ENCODE data around the gene CCDC80. TPM values are rescaled to one million over a fixed set of nuclear protein-coding genes. Genes with fewer than 3 reads are reported as not detected.

The CCDC80 gene
- total and polyA plus RNA-seq, 7 donors, result 1.3 to 53.5 (median 12.2) TPM

DNA sequence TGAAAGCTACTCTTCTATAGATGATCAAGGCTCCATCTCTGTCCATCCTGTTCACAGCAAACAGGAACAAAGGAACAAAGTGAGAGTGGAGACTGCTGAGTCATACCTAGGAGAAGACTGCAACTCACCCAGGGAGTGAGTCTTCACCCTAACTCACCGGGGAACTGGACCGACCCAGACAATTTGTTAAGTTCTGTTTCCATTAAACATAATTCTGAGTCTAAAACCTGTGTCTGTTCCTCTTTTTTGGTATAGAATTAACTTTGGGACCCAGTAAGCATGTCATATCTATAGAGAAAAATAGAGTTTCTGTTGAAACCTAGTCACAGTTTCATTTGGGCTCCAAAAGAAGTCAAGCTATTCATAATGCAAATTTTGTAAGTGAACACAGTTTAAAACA, 21.6 kb downstream of the CCDC80 start:
- Histone ChIP-seq H3K27me3 (ENCODE audit: insufficient read depth in 3 of 3, low read length in 2 of 3) (no peaks in the 10 kb centered on the region), H3K36me3 (ENCODE audit: insufficient read depth in 1 of 2, low read depth in 1 of 2) (no peaks in the 10 kb centered on the region), H3K4me1 (no peaks in the 10 kb centered on the region), H3K9me3 (no peaks in the 10 kb centered on the region), H3K27ac (no peak overlapping the region), H3K4me3 (no peak overlapping the region)
- DNase-seq (no peak), ATAC-seq (no peak)
- TF ChIP-seq, protein P1, sequence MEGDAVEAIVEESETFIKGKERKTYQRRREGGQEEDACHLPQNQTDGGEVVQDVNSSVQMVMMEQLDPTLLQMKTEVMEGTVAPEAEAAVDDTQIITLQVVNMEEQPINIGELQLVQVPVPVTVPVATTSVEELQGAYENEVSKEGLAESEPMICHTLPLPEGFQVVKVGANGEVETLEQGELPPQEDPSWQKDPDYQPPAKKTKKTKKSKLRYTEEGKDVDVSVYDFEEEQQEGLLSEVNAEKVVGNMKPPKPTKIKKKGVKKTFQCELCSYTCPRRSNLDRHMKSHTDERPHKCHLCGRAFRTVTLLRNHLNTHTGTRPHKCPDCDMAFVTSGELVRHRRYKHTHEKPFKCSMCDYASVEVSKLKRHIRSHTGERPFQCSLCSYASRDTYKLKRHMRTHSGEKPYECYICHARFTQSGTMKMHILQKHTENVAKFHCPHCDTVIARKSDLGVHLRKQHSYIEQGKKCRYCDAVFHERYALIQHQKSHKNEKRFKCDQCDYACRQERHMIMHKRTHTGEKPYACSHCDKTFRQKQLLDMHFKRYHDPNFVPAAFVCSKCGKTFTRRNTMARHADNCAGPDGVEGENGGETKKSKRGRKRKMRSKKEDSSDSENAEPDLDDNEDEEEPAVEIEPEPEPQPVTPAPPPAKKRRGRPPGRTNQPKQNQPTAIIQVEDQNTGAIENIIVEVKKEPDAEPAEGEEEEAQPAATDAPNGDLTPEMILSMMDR (IDR thresholded peaks at IDR 0.05), result no peak
- WGBS, 3 donors, result 87 to 91% (median 90%) methylated on average over 2 of the region's 2 CpGs
- intact Hi-C loops (cut with DNase I), result no loop called here

DNA sequence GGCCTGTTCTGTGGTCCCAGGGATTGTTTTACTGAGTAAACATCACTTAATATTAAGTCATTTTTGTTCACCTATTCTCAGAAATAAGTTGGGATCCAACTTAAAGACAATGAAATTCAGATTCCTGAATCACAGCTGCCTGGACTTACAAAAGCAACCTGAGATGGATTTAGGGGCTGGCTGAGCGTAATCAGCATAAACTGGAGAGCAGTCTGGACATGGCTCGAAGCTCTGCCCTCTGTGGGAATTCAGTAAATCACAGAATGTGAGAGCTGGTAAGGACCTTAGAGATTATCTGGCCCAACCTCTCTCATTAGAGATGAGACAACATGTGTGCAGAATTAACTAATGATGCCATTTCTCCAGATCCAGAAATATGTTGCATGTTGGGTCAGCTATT, 23.7 kb downstream of the CCDC80 start:
- ATAC-seq, result no peak
- Histone ChIP-seq H3K27me3 (ENCODE audit: insufficient read depth in 3 of 3, low read length in 2 of 3) (no peaks in the 10 kb centered on the region), H3K36me3 (ENCODE audit: insufficient read depth in 1 of 2, low read depth in 1 of 2) (no peaks in the 10 kb centered on the region), H3K9me3 (no peaks in the 10 kb centered on the region), H3K4me3 (no peak overlapping the region), H3K27ac (no peak overlapping the region), H3K4me1 (peaks cover under 1% of the 10 kb centered on the region)
- TF ChIP-seq, protein P1 (IDR thresholded peaks at IDR 0.05), result no peak
- WGBS, 3 donors, result 69 to 91% (median 76%) methylated on average over 2 of the region's 2 CpGs
- DNase-seq, result no peak
- intact Hi-C loops (cut with DNase I), result no loop called here

DNA sequence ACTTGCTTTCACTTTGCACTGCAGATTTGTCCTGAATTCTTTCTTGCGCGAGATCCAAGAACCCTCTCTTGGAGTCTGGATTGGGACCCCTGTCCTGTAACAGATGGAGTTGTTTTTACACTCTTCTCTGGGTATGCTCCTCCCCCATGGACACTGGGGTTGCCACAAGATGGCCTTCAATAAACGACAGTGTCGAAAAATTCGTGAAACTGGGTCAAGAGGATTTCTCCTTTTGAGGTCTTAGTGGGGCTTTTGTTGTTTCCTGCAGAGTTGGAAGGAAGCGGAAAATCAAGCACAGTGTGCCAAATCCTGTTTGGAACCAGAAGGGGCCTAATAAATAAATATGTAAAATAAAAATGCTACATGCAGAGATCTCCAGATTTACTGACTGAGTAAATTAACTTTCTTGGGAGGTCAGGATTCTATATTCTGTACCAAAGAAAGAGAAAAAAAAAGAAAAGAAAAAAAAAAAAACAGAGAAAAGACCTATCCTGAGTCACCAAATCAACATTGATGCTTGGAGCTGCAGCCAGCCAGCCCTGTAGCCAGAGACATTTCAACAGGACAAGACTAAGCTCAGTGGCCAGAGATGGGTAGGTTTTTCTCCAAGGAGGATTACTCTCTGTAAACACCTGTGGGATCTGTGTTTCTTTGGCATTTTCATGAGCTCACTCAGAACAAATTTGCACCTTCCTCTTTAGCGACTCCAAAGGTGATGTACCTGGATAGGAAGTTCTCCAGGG, 24.8 kb downstream of the CCDC80 start:
- intact Hi-C loops (cut with DNase I), result no loop called here
- H3K36me3 ChIP-seq (ENCODE audit: insufficient read depth in 1 of 2, low read depth in 1 of 2), result no peaks in the 10 kb centered on the region
- ATAC-seq, result no peak
- no peaks in the 10 kb centered on the region for H3K27me3 ChIP-seq (ENCODE audit: insufficient read depth in 3 of 3, low read length in 2 of 3)
- WGBS, 3 donors, result 48 to 55% (median 48%) methylated on average over 7 of the region's 7 CpGs
- TF ChIP-seq, protein P1 (IDR thresholded peaks at IDR 0.05), result no peak
- H3K9me3 ChIP-seq, result no peaks in the 10 kb centered on the region
- DNase-seq, result no peak
- no peak overlapping the region for H3K4me3 ChIP-seq
- peaks cover 6% of the 10 kb centered on the region for H3K4me1 ChIP-seq
- H3K27ac ChIP-seq, result no peak overlapping the region

GRCh38 chr3:112611752-112612515, 29.0 kb downstream of the CCDC80 start:
- no peaks in the 10 kb centered on the region for H3K9me3 ChIP-seq
- 71 to 83% (median 80%) methylated on average over 5 of the region's 5 CpGs for WGBS, 3 donors

More at GRCh38 chr3:112611752-112612515, 29.0 kb downstream of the CCDC80 start:
- intact Hi-C loops (cut with DNase I), result no loop called here
- no peaks in the 10 kb centered on the region for H3K27me3 ChIP-seq (ENCODE audit: insufficient read depth in 3 of 3, low read length in 2 of 3)
- peaks cover 6% of the 10 kb centered on the region for H3K4me1 ChIP-seq
- no peaks in the 10 kb centered on the region for H3K36me3 ChIP-seq (ENCODE audit: insufficient read depth in 1 of 2, low read depth in 1 of 2)
- peak in 1 of 2 donors; percentile 24 for DNase-seq
- no peak overlapping the region for H3K4me3 ChIP-seq
- TF ChIP-seq, protein P1 (IDR thresholded peaks at IDR 0.05), result no peak
- ATAC-seq, result peak; percentile 35 to 80 (median 65)
- no peak overlapping the region for H3K27ac ChIP-seq
